Measurements from ENCODE around the gene OR7C1.
A peak's percentile ranks its signal among the peaks of the same experiment; 100 is the strongest.
"Not testable (repeated sequence)": the region's sequence is repeated elsewhere in the genome, so short reads cannot be mapped to it uniquely, and the experiment has no call there.

OR7C1 gene

DNA sequence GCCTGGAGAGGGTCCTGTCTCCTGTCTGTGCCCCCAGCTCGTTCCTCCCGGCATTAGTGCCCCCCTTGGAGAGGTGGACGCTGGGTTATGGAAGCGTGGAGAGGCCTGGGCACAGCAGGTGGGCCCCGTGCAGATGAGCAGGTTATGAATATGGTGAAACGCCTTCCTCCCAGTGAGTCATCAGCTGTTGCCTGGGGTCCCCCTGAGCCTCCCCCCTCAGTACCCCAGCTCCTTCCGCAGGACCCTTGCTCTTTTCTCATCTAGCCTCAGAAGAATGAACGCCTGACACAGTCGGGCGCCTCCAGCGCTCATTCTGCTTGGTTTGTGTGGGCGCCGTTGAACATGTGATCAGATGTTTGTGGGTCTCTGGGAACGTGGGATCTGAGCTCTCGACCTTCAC is 69.1 kb downstream of the OR7C1 start:
- not testable (repeated sequence) for DNase-seq (ENCODE audit: low spot score)

DNA sequence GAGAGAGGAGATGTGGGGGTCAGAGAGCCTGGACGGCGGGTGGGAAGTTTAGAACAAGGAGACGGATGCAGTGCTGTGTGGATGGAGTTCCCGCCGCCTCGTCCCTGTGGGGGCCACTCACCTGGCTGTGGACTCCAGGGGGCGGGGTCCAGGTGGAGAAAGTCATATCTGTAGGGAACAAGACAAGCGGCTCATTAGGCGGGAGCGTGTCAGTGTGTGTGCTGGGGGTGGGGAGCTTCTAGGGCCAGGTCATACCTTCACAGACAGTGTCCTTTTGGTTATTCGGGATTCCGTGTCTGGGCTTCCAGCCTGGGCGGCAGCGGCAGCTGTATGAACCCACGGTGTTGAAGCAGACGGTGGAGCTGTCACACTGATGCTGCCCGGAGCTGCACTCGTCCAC is 69.6 kb downstream of the OR7C1 start:
- not testable (repeated sequence) for DNase-seq (ENCODE audit: low spot score)

DNA sequence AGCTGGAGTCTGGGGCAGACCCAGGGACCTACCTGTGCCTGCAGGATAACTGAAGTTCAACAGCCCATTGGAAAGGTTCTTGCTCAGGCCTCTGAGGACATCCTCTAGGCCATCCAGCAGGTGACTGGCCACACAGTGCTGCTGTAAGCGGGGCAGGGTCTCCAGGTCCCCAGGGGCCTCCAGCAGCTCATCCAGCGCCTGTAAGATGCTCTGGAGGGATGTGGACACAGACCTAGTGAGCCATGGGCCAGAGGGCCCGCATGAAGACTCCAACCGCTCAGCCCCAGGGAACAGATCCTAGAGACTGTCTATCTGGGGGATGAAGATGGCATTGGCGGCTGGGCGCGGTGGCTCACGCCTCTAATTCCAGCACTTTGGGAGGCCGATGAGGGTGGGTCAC is 70.6 kb downstream of the OR7C1 start:
- DNase-seq (ENCODE audit: low spot score): no peak

- no peak for DNase-seq (ENCODE audit: low spot score)
Measured at GRCh38 chr19:14763497-14764145, 71.4 kb downstream of the OR7C1 start.

GRCh38 chr19:14762111-14762510 is 72.9 kb downstream of the OR7C1 start:
- no peak for DNase-seq (ENCODE audit: low spot score)

DNA sequence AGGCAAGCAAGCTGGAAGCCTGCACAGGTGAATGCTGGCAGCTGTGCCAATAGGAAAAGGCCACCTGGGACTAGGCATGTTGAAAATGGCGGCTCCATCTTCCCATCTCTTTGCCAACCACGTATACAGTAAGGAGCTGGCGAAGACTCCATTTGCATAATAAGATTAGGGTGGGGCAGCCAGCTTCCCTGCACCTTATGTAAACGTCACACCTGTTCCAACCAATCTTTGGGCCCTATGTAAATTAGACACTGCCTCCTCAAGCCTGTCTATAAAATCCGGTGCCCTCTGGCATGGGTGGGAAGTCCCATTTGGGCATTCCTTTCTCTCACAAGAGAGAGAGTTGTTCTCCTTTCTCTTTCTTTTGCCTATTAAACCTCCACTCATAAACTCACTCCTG is 73.4 kb downstream of the OR7C1 start:
- no peak for DNase-seq (ENCODE audit: low spot score)

GRCh38 chr19:14758816-14759215 is 76.2 kb downstream of the OR7C1 start:
- DNase-seq (ENCODE audit: low spot score): peak; percentile 20

GRCh38 chr19:14748601-14749000 is 86.4 kb downstream of the OR7C1 start:
- DNase-seq (ENCODE audit: low spot score): no peak
